Measurements from ENCODE around the gene SPATC1L.

GRCh38 chr21:46226920-46227599, 42.8 kb upstream of the SPATC1L start:
- TF ChIP-seq POLR2A (IDR thresholded peaks at IDR 0.05; ENCODE audit: control extremely low read depth in 1 of 2, low read depth in 2 of 2, low read length in 2 of 2) (no peak), JUN (IDR thresholded peaks at IDR 0.05; ENCODE audit: low read depth, low read length) (no peak)
